GM12801 (cell line): Measurements from ENCODE around the gene TBC1D5.

ENCODE experiments used
- CTCF ChIP-seq: IDR thresholded peaks from one replicate; pipeline ENCODE4 v1.5.1; 2011; ENCODE audit warnings: control low read depth; ENCODE audit not compliant: insufficient read length; ENCODE audit errors: extremely low read depth

TBC1D5 gene

GRCh38 chr3:17118771-17119170 lies 623.7 kb downstream of the TBC1D5 start:
- TF ChIP-seq CTCF, result no peak

GRCh38 chr3:17116007-17116600 lies 626.3 kb downstream of the TBC1D5 start:
- TF ChIP-seq CTCF, result no peak

- no peak for TF ChIP-seq CTCF
Observed at GRCh38 chr3:17115186-17115585, 627.2 kb downstream of the TBC1D5 start.

GRCh38 chr3:17111586-17111985 lies 630.8 kb downstream of the TBC1D5 start:
- TF ChIP-seq CTCF, result no peak

- TF ChIP-seq CTCF, result no peak
Observed at GRCh38 chr3:17110660-17111396, 631.6 kb downstream of the TBC1D5 start.
